HepG2 (cell line): Measurements from ENCODE around the gene ZAR1. TPM values are rescaled to one million over a fixed set of nuclear protein-coding genes. Genes with fewer than 3 reads are reported as not detected.

Source experiments
- ATAC-seq: fragments of 200-7000 bp; cut with Tn5 transposase; 3 replicates; pipeline ENCODE4 v1.9.1; 2020; ENCODE audit warnings: mild to moderate bottlenecking, moderate library complexity
- BruUV-seq: library from RNA; stranded (reverse); fragments of 400-500 nt; replicated peaks from 2 replicates; lab custom pipeline; 2021; lab: Mats Ljungman, UMichigan
- CTCF ChIA-PET: fragments of 300-600 bp; formaldehyde crosslinking; extraction: SDS; loops from one replicate; lab custom pipeline; 2021; ENCODE audit warnings: low total read pairs, inconsistent platforms, low intra/inter-chr PET ratio; lab: Yijun Ruan, JAX
- POLR2A ChIA-PET: fragments of 350-600 bp; sonication (Branson Sonifier 250); formaldehyde crosslinking; loops from one replicate; lab custom pipeline; 2020; ENCODE audit warnings: antibody characterized with exemption, inconsistent platforms; lab: Yijun Ruan, JAX
- DNase-seq: peaks from one replicate; pipeline ENCODE4 v3.0.0-alpha.2; 2015; ENCODE audit warnings: low spot score
- FAIRE-seq: peaks from 3 replicates; lab custom pipeline; 2011; peaks lifted over from hg19 to GRCh38; lab: Jason Lieb, UNC
- H2AFZ ChIP-seq: one replicate; pipeline ENCODE4 v1.6.1; 2011; ENCODE audit warnings: low read length, inconsistent platforms
- H3K27ac ChIP-seq: fragments of 300-600 bp; 3 replicates; pipeline ENCODE4 v1.8.0; 2011; ENCODE audit warnings: mixed run types, mild to moderate bottlenecking, mixed read lengths, low read length, inconsistent platforms; ENCODE audit not compliant: insufficient read depth; ENCODE audit errors: extremely low read length
- H3K27me3 ChIP-seq, 2 experiments: fragments of 200-600 bp in 1 of 2; 2 replicates in 1 of 2; 3 replicates in 1 of 2; pipeline versions ENCODE4 v1.6.0 to v1.8.0; 2011; ENCODE audit warnings: low read length in 2 of 2, mild to moderate bottlenecking in 2 of 2, moderate library complexity in 2 of 2, inconsistent platforms in 1 of 2; ENCODE audit not compliant: insufficient read depth in 2 of 2, control insufficient read depth in 1 of 2
- H3K36me3 ChIP-seq, 2 experiments: fragments of 200-600 bp in 1 of 2; replicated peaks in 1 of 2; 2 replicates in 1 of 2; 3 replicates in 1 of 2; pipeline versions ENCODE4 v1.5.1 to v1.8.0; 2011; ENCODE audit warnings: low read length in 2 of 2, inconsistent platforms in 1 of 2; ENCODE audit not compliant: insufficient read depth in 2 of 2, control insufficient read depth in 1 of 2
- H3K4me1 ChIP-seq: 2 replicates; pipeline ENCODE4 v1.5.1; 2012; ENCODE audit warnings: low read length, inconsistent platforms; ENCODE audit not compliant: insufficient read depth
- H3K4me2 ChIP-seq: 2 replicates; pipeline ENCODE4 v1.6.0; 2011; ENCODE audit warnings: low read depth, low read length, inconsistent platforms
- H3K4me3 ChIP-seq, 3 experiments: fragments of 200-600 bp in 1 of 3; sonication (generic), shearing (Covaris generic) in 1 of 3; replicated peaks in 1 of 3; 2 replicates each; pipeline ENCODE4 v1.5.1; 2011 to 2016; ENCODE audit warnings: low read length in 3 of 3, inconsistent platforms in 2 of 3, low read depth in 2 of 3, mild to moderate bottlenecking in 2 of 3, control low read depth in 1 of 3, mixed read lengths in 1 of 3; ENCODE audit not compliant: insufficient read depth in 1 of 3
- H3K79me2 ChIP-seq: one replicate; pipeline ENCODE4 v1.6.1; 2011; ENCODE audit warnings: low read length, inconsistent platforms; ENCODE audit not compliant: insufficient read depth
- H3K9ac ChIP-seq: 2 replicates; pipeline ENCODE4 v1.6.0; 2011; ENCODE audit warnings: mild to moderate bottlenecking, low read depth, low read length, inconsistent platforms; ENCODE audit not compliant: insufficient read depth
- H3K9me3 ChIP-seq: 2 replicates; pipeline ENCODE4 v1.5.1; 2012; ENCODE audit warnings: mild to moderate bottlenecking, low read length
- H4K20me1 ChIP-seq: 2 replicates; pipeline ENCODE4 v1.6.0; 2011; ENCODE audit warnings: inconsistent platforms, mild to moderate bottlenecking, low read length, moderate library complexity; ENCODE audit not compliant: insufficient read depth
- DR1 ChIP-seq: sonication (generic); formaldehyde crosslinking; IDR thresholded peaks from 2 replicates; pipeline ENCODE4 v1.8.0; 2021; ENCODE audit warnings: mild to moderate bottlenecking, missing genetic modification reagents, inconsistent platforms
- IRX3 ChIP-seq: sonication (generic); formaldehyde crosslinking; IDR thresholded peaks from 2 replicates; pipeline ENCODE4 v1.8.1; 2023; ENCODE audit warnings: mild to moderate bottlenecking, low read depth, missing genetic modification reagents, borderline replicate concordance
- NBN ChIP-seq: fragments of 450-650 bp; conservative IDR thresholded peaks from 2 replicates; pipeline ENCODE4 v1.6.1; 2017
- NFRKB ChIP-seq: fragments of 450-650 bp; IDR thresholded peaks from 2 replicates; pipeline ENCODE4 v1.6.1; 2017
- RARA ChIP-seq: IDR thresholded peaks from 2 replicates; pipeline ENCODE4 v1.6.1; 2016; ENCODE audit warnings: missing genetic modification reagents, missing compliant biosample characterization
- RBM22 ChIP-seq: fragments of 200-400 bp; formaldehyde crosslinking; optimal IDR thresholded peaks from 2 replicates; pipeline ENCODE3; 2017; ENCODE audit warnings: mild to moderate bottlenecking, low read length, moderate library complexity
- THYN1 ChIP-seq: sonication (generic); formaldehyde crosslinking; IDR thresholded peaks from 2 replicates; pipeline ENCODE4 v1.8.1; 2023; ENCODE audit warnings: low read depth, mild to moderate bottlenecking, moderate library complexity, missing genetic modification reagents, borderline replicate concordance
- ZNF124 ChIP-seq: sonication (generic); formaldehyde crosslinking; IDR thresholded peaks from 2 replicates; pipeline ENCODE4 v1.4.0; 2020; ENCODE audit warnings: missing genetic modification reagents
- ZNF33B ChIP-seq: sonication (generic); formaldehyde crosslinking; IDR thresholded peaks from 2 replicates; pipeline ENCODE4 v1.5.1; 2020; ENCODE audit warnings: mild to moderate bottlenecking, missing genetic modification reagents
- ZNF430 ChIP-seq: sonication (generic); formaldehyde crosslinking; IDR thresholded peaks from 2 replicates; pipeline ENCODE4 v1.9.0; 2021; ENCODE audit warnings: mild to moderate bottlenecking, missing genetic modification reagents
- ZNF629 ChIP-seq: sonication (generic); formaldehyde crosslinking; conservative IDR thresholded peaks from 2 replicates; pipeline ENCODE4 v1.5.0; 2020; ENCODE audit warnings: missing genetic modification reagents
- WGBS: methylation state at CpG from one replicate; pipeline ENCODE4 v1.1.6; 2017; ENCODE audit warnings: low lambda C conversion rate; 5-methylcytosine and 5-hydroxymethylcytosine counted together
- in situ Hi-C: cut with HindIII; loops from 2 replicates; pipeline ENCODE4 v1.10.0; 2017; ENCODE audit warnings: low pct_unique_long_range_greater_than_20kb; ENCODE audit not compliant: extremely low pct_ligation_motif_present
- intact Hi-C: fragments of 100-400 bp; cut with micrococcal nuclease; formaldehyde crosslinking; loops from one replicate; pipeline ENCODE4 v1.10.0; 2022; ENCODE audit not compliant: unreplicated experiment
- polyA plus RNA-seq, 8 experiments: library from polyadenylated mRNA; depleted of rRNA in 3 of 8; stranded (reverse) in 7 of 8; unstranded in 1 of 8; fragments of >200 nt; fragmentation: Illumina TruSeq in 4 of 8; extraction: Trizol in 4 of 8; gene quantifications; 2 replicates each; pipeline versions ENCODE4 v1.2.1 to v1.2.3, GENCODE V29; 2011 to 2016; ENCODE audit warnings: low read depth in 4 of 8, missing spikeins in 1 of 8, mixed read lengths in 1 of 8; ENCODE audit not compliant: insufficient read depth in 1 of 8
- total RNA-seq, 5 experiments: library from RNA; depleted of rRNA; stranded (reverse); fragments of >200 nt; fragmentation: Illumina TruSeq; extraction: Trizol; gene quantifications; 2 replicates each; pipeline ENCODE4 v1.2.3, GENCODE V29; 2016; ENCODE audit warnings: low read depth in 1 of 5
- TF ChIP-seq, protein P1 (sequence below): sonication (generic); formaldehyde crosslinking; IDR thresholded peaks from 2 replicates; pipeline ENCODE4 v1.4.0; 2020; ENCODE audit warnings: missing genetic modification reagents
- TF ChIP-seq, protein P2 (sequence below): sonication (generic); formaldehyde crosslinking; IDR thresholded peaks from 2 replicates; pipeline ENCODE4 v1.5.0; 2020; ENCODE audit warnings: missing genetic modification reagents

ZAR1 gene
- total and polyA plus RNA-seq, 2 of the 13 experiments (the other 11 are each of a cell fraction or from before 2014, with no cell fraction given) = not detected

DNA sequence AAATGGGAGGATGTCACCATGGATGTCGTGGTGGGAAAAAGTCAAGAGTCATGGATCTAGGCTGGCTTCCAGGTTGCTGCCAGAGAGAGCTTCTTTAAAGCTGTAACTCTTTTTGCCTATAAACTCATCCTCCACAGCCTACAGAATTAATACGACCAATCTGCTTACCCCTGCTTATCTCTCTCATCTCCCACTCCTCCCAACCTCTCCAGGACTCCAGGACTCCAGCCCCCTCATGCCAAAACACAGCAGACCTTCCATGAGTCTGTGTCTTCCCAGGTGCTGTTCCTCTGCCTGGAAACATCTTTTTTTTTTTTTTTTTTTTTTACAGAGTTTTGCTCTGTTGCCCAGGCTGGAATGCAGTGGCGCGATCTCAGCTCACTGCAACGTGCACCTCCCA lies 22.2 kb upstream of the ZAR1 start (continued):
- TF ChIP-seq ZNF629 (CRISPR knock-in tag) = no peak
- TF ChIP-seq DR1 (CRISPR knock-in tag) = no peak

DNA sequence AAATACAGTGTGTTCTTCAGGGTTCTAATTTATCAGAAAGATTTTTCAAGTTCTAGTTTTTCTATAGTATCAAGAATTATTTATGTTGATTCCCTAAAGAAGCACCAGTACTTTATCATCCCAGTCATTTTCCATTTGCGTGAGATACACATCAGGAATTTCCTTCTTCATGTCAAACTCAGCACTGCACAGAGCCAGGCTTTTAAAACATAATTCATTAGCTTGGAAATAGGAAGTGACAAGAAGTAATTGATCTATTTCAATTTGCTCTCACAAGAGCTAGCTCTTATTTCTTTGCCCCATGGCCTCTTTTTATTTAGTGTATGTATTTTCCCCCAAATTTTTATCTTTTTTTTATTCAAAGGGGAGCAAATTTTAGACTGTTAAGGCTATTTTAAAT lies 19.9 kb upstream of the ZAR1 start:
- no peaks in the 10 kb centered on the region for H4K20me1 ChIP-seq
- H2AFZ ChIP-seq = no peak overlapping the region
- intact Hi-C loops (no loop called here), in situ Hi-C loops (no loop called here)
- no peak for DNase-seq
- no peak overlapping the region for H3K9ac ChIP-seq
- H3K4me3 ChIP-seq = no peak overlapping the region
- no peaks in the 10 kb centered on the region for H3K27me3 ChIP-seq
- H3K27ac ChIP-seq = no peak overlapping the region
- WGBS = 24% methylated on average over 1 of the region's 1 CpG
- H3K9me3 ChIP-seq = no peaks in the 10 kb centered on the region
- H3K79me2 ChIP-seq = no peaks in the 10 kb centered on the region
- BruUV-seq = no TSS peak
- H3K4me2 ChIP-seq = no peak overlapping the region
- CTCF ChIA-PET = no interaction called here
- no peaks in the 10 kb centered on the region for H3K36me3 ChIP-seq
- no peak for ATAC-seq
- TF ChIP-seq IRX3 = no peak
- TF ChIP-seq, protein P1, sequence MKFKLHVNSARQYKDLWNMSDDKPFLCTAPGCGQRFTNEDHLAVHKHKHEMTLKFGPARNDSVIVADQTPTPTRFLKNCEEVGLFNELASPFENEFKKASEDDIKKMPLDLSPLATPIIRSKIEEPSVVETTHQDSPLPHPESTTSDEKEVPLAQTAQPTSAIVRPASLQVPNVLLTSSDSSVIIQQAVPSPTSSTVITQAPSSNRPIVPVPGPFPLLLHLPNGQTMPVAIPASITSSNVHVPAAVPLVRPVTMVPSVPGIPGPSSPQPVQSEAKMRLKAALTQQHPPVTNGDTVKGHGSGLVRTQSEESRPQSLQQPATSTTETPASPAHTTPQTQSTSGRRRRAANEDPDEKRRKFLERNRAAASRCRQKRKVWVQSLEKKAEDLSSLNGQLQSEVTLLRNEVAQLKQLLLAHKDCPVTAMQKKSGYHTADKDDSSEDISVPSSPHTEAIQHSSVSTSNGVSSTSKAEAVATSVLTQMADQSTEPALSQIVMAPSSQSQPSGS (CRISPR knock-in tag) = no peak
- TF ChIP-seq, all 625 proteins: peak for 0
- H3K4me1 ChIP-seq = no peaks in the 10 kb centered on the region
- POLR2A ChIA-PET = no interaction called here
- no peak for FAIRE-seq

DNA sequence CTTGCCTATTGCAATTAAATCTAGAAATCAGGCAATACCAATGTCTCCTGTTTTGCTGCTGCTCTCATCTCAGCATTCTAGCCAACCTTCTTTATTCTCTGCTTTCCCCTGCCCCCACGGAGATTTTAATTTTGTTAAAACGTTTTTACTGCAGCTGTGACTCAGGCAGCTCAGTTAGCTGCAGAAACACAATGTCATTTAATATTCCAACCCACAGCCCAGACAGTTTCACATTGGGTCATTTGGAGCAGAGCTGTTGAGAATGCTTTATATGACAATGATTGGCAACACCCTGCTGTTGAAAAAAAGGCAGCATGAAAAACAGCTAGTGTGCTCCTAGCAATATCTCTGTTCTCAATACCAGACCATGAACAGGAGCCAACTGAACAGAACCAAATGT lies 19.5 kb upstream of the ZAR1 start:
- CTCF ChIA-PET = no interaction called here

More for the DNA sequence above, 19.5 kb upstream of the ZAR1 start:
- POLR2A ChIA-PET = no interaction called here
- H3K27ac ChIP-seq = no peak overlapping the region
- no peaks in the 10 kb centered on the region for H4K20me1 ChIP-seq
- H3K27me3 ChIP-seq = no peaks in the 10 kb centered on the region
- in situ Hi-C loops (no loop called here), intact Hi-C loops (no loop called here)
- no peak for DNase-seq
- H3K79me2 ChIP-seq = no peaks in the 10 kb centered on the region
- no peak overlapping the region for H2AFZ ChIP-seq
- no peak overlapping the region for H3K4me3 ChIP-seq
- H3K9me3 ChIP-seq = no peaks in the 10 kb centered on the region
- BruUV-seq = no TSS peak
- ATAC-seq = no peak
- no peaks in the 10 kb centered on the region for H3K4me1 ChIP-seq
- H3K4me2 ChIP-seq = no peak overlapping the region
- no peak for TF ChIP-seq ZNF124 (CRISPR knock-in tag)
- no peak for TF ChIP-seq NFRKB
- TF ChIP-seq, protein P2, sequence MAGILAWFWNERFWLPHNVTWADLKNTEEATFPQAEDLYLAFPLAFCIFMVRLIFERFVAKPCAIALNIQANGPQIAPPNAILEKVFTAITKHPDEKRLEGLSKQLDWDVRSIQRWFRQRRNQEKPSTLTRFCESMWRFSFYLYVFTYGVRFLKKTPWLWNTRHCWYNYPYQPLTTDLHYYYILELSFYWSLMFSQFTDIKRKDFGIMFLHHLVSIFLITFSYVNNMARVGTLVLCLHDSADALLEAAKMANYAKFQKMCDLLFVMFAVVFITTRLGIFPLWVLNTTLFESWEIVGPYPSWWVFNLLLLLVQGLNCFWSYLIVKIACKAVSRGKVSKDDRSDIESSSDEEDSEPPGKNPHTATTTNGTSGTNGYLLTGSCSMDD (CRISPR knock-in tag) = no peak
- no peak for TF ChIP-seq ZNF33B (CRISPR knock-in tag)
- no peak for TF ChIP-seq ZNF430
- no peak for TF ChIP-seq NBN
- no peak for TF ChIP-seq RARA (CRISPR knock-in tag)
- TF ChIP-seq THYN1 (CRISPR knock-in tag) = no peak
- TF ChIP-seq RBM22 = no peak
- no peak for FAIRE-seq
- H3K9ac ChIP-seq = no peak overlapping the region
- no peaks in the 10 kb centered on the region for H3K36me3 ChIP-seq
- WGBS = 0% methylated on average over 2 of the region's 2 CpGs
